ENCODE measurements around the gene XXYLT1. TPM values are rescaled to one million over a fixed set of nuclear protein-coding genes. Genes with fewer than 3 reads are reported as not detected.

XXYLT1 gene
- total RNA-seq, 2 experiments from 2014 or later, result 3.1 to 3.7 TPM

DNA sequence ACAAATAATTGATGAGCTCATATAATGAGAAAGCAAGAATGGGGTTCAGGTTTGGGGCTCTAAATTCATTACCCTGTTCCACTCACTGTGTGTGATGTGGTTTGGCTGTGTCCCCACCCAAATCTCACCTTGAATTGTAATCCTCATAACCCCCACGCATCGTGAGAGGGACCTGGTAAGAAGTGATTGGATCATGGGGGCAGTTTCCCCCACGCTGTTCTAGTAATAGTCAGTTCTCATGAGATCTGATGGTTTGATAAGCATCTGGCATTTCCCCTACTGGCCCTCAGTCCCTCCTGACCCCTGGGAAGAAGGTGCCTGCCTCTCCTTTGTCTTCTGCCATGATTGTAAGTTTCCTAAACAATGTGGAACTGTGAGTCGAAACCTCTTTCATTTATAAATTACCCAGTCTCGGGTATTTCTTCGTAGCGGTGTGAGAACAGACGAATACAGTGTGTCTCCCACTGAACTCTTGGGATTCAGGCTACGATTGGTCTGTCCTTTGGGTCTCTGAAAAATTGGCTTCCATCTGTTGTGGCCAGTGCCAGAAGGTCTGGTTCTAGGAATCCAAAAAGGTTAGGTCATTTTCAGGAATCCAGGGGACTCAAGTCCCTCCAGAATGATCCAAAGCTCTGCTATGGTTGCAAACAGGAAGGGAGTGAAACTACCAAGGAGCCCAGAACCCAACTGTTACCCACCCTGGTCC, 87.7 kb downstream of the XXYLT1 start:
- H3K4me3 ChIP-seq (ENCODE audit: low read length), result no peak overlapping the region
- Mint-ChIP-seq H3K27ac (peak overlapping the region; percentile 24), H3K9me3 (no peaks in the 10 kb centered on the region), H3K4me1 (ENCODE audit: low read depth) (peaks cover 62% of the 10 kb centered on the region), H3K36me3 (ENCODE audit: low read depth) (no peaks in the 10 kb centered on the region), H3K4me3 (peak overlapping the region; percentile 52), H3K27me3 (no peaks in the 10 kb centered on the region)
- H3K36me3 ChIP-seq (ENCODE audit: insufficient read depth, low read length), result no peaks in the 10 kb centered on the region
- ATAC-seq (ENCODE audit: poor library complexity), result no peak
- H3K27me3 ChIP-seq (ENCODE audit: control insufficient read depth in 1 of 2, insufficient read depth in 2 of 2, low read length in 2 of 2), result no peaks in the 10 kb centered on the region
- peaks cover 40% of the 10 kb centered on the region for H3K4me1 ChIP-seq (ENCODE audit: insufficient read depth, low read length)
- intact Hi-C loops (cut with DNase I, micrococcal nuclease), result no loop called here
- no peak overlapping the region for H3K27ac ChIP-seq (ENCODE audit: low read depth in 1 of 2, low read length in 2 of 2)
- TF ChIP-seq, protein P1, sequence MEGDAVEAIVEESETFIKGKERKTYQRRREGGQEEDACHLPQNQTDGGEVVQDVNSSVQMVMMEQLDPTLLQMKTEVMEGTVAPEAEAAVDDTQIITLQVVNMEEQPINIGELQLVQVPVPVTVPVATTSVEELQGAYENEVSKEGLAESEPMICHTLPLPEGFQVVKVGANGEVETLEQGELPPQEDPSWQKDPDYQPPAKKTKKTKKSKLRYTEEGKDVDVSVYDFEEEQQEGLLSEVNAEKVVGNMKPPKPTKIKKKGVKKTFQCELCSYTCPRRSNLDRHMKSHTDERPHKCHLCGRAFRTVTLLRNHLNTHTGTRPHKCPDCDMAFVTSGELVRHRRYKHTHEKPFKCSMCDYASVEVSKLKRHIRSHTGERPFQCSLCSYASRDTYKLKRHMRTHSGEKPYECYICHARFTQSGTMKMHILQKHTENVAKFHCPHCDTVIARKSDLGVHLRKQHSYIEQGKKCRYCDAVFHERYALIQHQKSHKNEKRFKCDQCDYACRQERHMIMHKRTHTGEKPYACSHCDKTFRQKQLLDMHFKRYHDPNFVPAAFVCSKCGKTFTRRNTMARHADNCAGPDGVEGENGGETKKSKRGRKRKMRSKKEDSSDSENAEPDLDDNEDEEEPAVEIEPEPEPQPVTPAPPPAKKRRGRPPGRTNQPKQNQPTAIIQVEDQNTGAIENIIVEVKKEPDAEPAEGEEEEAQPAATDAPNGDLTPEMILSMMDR (IDR thresholded peaks at IDR 0.05), result no peak
- DNase-seq, result peak in 1 of 14 experiments; percentile 13
- ChIA-PET POLR2A (interaction anchor here (1.0 to 1.1 kb wide), 3 partner anchors 21 to 76 kb away, joined by 3 to 5 read pairs (median 4); no protein-coding TSS in a partner anchor), CTCF (no interaction called here)
- H3K9me3 ChIP-seq (ENCODE audit: control insufficient read depth in 1 of 2, insufficient read depth in 1 of 2, low read length in 2 of 2), result no peaks in the 10 kb centered on the region

DNA sequence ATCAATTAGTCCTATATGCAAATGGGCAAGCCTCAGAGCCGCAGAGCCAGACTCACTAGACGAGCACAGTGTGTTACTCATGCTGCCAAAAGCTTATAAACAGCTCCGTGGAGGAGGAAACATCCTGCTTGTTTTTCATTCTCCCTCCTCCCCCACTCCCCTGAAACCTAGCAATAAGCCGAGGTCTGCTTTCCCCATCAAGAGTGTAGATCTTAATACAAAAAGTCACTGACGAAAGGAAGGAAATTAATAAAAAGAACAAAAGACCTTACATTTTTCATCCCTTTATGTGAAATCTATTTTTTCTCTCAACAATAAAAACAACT, 88.5 kb downstream of the XXYLT1 start:
- Histone ChIP-seq H3K27me3 (ENCODE audit: control insufficient read depth in 1 of 2, insufficient read depth in 2 of 2, low read length in 2 of 2) (no peaks in the 10 kb centered on the region), H3K36me3 (ENCODE audit: insufficient read depth, low read length) (no peaks in the 10 kb centered on the region), H3K4me1 (ENCODE audit: insufficient read depth, low read length) (peaks cover 40% of the 10 kb centered on the region), H3K27ac (ENCODE audit: low read depth in 1 of 2, low read length in 2 of 2) (no peak overlapping the region), H3K9me3 (ENCODE audit: control insufficient read depth in 1 of 2, insufficient read depth in 1 of 2, low read length in 2 of 2) (no peaks in the 10 kb centered on the region), H3K4me3 (ENCODE audit: low read length) (no peak overlapping the region)
- POLR2A ChIA-PET, result interaction anchor here (0.7 to 1.1 kb wide), 4 partner anchors 20 to 695 kb away, joined by 3 to 5 read pairs (median 4); no protein-coding TSS in a partner anchor
- Mint-ChIP-seq H3K4me1 (ENCODE audit: low read depth) (peaks cover 66% of the 10 kb centered on the region), H3K27me3 (no peaks in the 10 kb centered on the region), H3K4me3 (peak overlapping the region; percentile 55), H3K9me3 (no peaks in the 10 kb centered on the region), H3K27ac (peak overlapping the region; percentile 24), H3K36me3 (ENCODE audit: low read depth) (no peaks in the 10 kb centered on the region)
- intact Hi-C loops (cut with DNase I, micrococcal nuclease), result no loop called here
- TF ChIP-seq, protein P1 (IDR thresholded peaks at IDR 0.05), result no peak
- DNase-seq (peak in 4 of 14 experiments; percentile 6 to 40 (median 30)), ATAC-seq (ENCODE audit: poor library complexity) (peak; percentile 75)
- CTCF ChIA-PET, result no interaction called here

DNA sequence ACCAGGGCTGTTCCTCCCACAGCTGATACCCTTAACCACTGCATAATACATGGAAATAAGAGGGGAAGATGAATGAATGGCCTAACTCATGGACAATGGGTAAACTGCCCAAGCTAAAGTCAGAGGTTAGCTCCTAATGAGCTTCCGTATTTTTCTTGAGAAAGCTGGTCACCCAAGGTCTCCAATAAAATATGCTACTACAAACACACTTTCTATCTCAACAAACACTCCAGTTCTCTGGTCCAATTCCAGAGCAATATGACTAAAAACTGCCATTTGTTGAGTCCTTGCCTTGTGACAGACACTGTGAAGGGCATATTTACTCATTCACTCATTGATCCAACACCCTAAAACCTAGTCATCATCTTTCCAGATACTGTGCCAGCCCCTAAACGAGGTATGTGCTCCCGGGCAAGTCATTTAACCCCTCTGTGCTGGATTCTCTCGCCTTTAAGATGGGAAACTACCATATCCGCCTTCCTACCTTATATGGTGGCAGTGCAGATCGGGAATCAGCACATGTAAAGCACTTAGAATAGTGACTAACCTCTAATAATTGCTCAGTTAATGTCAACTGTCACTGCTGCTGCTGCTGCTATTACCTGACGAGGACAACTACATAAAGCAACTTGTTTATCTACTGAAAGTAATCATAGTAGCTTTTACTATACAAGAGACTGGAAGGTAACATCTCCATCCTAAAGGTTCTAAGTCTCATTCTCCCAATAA, 89.1 kb downstream of the XXYLT1 start:
- H3K4me1 ChIP-seq (ENCODE audit: insufficient read depth, low read length), result peaks cover 40% of the 10 kb centered on the region

More for the DNA sequence above, 89.1 kb downstream of the XXYLT1 start:
- Histone ChIP-seq H3K27me3 (ENCODE audit: control insufficient read depth in 1 of 2, insufficient read depth in 2 of 2, low read length in 2 of 2) (no peaks in the 10 kb centered on the region), H3K36me3 (ENCODE audit: insufficient read depth, low read length) (no peaks in the 10 kb centered on the region), H3K27ac (ENCODE audit: low read depth in 1 of 2, low read length in 2 of 2) (no peak overlapping the region), H3K4me3 (ENCODE audit: low read length) (no peak overlapping the region), H3K9me3 (ENCODE audit: control insufficient read depth in 1 of 2, insufficient read depth in 1 of 2, low read length in 2 of 2) (no peaks in the 10 kb centered on the region)
- DNase-seq, result no peak
- ChIA-PET CTCF (no interaction called here), POLR2A (interaction anchor here (0.7 to 1.1 kb wide), 2 partner anchors 20 to 694 kb away, joined by 3 to 4 read pairs; no protein-coding TSS in a partner anchor)
- Mint-ChIP-seq H3K9me3 (no peaks in the 10 kb centered on the region), H3K4me3 (peak overlapping the region; percentile 55), H3K27ac (peak overlapping the region; percentile 24), H3K36me3 (ENCODE audit: low read depth) (no peaks in the 10 kb centered on the region), H3K4me1 (ENCODE audit: low read depth) (peaks cover 66% of the 10 kb centered on the region), H3K27me3 (no peaks in the 10 kb centered on the region)
- peak; percentile 15 for ATAC-seq (ENCODE audit: poor library complexity)
- intact Hi-C loops (cut with DNase I, micrococcal nuclease), result no loop called here
- TF ChIP-seq, protein P1 (IDR thresholded peaks at IDR 0.05), result no peak
